Measurements from ENCODE around the gene HOXB8.

DNA sequence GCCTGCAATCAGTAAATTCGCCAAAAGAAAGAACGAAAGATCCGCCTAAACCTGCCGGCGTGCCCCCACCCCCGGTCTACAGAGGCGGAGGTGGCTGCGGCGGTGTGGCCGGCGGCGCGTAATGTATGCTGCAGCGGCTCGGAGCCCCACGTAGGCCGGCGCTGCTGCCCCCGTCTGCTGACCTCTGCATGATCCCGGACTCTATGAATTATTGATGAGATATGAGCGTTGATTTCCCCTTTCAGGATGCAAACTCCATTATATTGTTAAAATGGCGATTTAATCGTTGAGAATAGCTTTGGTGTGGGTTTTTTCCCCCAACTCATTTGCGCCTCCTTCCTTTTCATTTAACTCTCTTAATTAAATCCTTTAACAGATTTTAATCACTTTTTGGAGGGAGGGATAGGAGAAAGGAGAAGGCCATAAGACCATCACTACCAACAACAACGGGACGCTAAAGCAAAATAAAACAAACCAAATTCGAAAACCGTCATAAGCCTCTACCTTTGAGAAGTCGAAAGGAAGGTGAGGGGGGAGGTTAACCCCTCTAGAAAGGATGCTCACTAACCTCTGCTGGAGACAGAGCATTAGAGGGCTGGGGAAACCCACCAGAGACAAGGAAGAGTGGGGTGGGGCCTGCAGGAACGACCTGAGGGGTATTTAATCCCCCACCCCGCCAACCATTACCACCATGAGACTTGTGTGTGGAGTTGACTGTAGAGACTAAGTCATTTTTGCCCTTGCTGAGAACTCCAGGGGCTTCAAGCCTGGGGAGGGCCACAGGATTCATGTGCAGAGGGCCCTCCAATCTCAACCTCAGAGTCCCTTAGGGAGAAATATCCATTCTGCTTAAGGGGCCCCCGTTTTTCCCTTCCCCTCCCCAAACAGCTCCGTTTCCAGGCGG lies 28.5 kb downstream of the HOXB8 start:
- TF ChIP-seq, protein P1, sequence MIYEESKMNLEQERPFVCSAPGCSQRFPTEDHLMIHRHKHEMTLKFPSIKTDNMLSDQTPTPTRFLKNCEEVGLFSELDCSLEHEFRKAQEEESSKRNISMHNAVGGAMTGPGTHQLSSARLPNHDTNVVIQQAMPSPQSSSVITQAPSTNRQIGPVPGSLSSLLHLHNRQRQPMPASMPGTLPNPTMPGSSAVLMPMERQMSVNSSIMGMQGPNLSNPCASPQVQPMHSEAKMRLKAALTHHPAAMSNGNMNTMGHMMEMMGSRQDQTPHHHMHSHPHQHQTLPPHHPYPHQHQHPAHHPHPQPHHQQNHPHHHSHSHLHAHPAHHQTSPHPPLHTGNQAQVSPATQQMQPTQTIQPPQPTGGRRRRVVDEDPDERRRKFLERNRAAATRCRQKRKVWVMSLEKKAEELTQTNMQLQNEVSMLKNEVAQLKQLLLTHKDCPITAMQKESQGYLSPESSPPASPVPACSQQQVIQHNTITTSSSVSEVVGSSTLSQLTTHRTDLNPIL (CRISPR knock-in tag; IDR thresholded peaks at IDR 0.05; ENCODE audit: low read depth): no peak
- TF ChIP-seq OSR1 (CRISPR knock-in tag; IDR thresholded peaks at IDR 0.05) (no peak), GLIS3 (CRISPR knock-in tag; IDR thresholded peaks at IDR 0.05) (no peak), ZFP3 (CRISPR knock-in tag; IDR thresholded peaks at IDR 0.05) (no peak), SNAI2 (CRISPR knock-in tag; IDR thresholded peaks at IDR 0.05) (no peak), ARNTL (CRISPR knock-in tag; IDR thresholded peaks at IDR 0.05; ENCODE audit: borderline replicate concordance, low read depth) (no peak), ZC3H10 (CRISPR knock-in tag; IDR thresholded peaks at IDR 0.05) (no peak)
- TF ChIP-seq, protein P2, sequence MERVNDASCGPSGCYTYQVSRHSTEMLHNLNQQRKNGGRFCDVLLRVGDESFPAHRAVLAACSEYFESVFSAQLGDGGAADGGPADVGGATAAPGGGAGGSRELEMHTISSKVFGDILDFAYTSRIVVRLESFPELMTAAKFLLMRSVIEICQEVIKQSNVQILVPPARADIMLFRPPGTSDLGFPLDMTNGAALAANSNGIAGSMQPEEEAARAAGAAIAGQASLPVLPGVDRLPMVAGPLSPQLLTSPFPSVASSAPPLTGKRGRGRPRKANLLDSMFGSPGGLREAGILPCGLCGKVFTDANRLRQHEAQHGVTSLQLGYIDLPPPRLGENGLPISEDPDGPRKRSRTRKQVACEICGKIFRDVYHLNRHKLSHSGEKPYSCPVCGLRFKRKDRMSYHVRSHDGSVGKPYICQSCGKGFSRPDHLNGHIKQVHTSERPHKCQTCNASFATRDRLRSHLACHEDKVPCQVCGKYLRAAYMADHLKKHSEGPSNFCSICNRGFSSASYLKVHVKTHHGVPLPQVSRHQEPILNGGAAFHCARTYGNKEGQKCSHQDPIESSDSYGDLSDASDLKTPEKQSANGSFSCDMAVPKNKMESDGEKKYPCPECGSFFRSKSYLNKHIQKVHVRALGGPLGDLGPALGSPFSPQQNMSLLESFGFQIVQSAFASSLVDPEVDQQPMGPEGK (CRISPR knock-in tag; IDR thresholded peaks at IDR 0.05; ENCODE audit: borderline replicate concordance): no peak

Measured in SK-N-SH treated with all-trans-retinoic acid at 6 μM for 48 hours (cell line).